ENCODE results near the gene GRSF1.

DNA sequence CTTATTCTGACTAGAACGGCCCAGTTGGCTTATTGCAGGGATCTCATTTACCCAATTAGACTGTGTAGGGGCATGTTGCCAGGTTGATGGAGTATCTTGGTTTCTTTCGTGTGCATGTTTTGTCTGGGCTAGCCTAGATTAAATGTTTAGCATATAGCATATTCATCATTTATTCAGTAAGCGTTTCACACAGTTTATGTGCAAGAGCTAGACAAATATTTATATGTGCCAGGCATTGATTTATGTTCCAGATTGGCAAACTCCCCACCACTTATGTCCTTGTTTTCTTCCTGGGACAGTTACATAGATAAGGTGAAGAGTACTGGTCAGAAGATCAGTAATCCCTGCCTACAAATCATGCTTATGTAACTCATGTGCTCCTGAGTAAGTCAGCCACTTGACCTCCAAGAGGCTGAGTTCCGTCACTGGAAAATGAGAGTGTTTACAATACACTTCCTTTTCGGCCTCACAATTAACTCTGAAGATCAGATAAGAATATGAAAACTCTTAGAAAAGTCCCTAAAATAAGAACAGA, 60.7 kb downstream of the GRSF1 start:
- TF ChIP-seq TCF7 (CRISPR knock-in tag; IDR thresholded peaks at IDR 0.05; ENCODE audit: low read depth) = no peak
- TF ChIP-seq SP1 (CRISPR knock-in tag; conservative IDR thresholded peaks at IDR 0.05) = no peak
- no peak for TF ChIP-seq ZNF232 (CRISPR knock-in tag; IDR thresholded peaks at IDR 0.05)
- no peak for TF ChIP-seq ZNF138 (CRISPR knock-in tag; conservative IDR thresholded peaks at IDR 0.05)
- TF ChIP-seq ETV6 (CRISPR knock-in tag; IDR thresholded peaks at IDR 0.05) = no peak
- no peak for TF ChIP-seq NFE2L1 (CRISPR knock-in tag; IDR thresholded peaks at IDR 0.05)
- TF ChIP-seq, protein P1, sequence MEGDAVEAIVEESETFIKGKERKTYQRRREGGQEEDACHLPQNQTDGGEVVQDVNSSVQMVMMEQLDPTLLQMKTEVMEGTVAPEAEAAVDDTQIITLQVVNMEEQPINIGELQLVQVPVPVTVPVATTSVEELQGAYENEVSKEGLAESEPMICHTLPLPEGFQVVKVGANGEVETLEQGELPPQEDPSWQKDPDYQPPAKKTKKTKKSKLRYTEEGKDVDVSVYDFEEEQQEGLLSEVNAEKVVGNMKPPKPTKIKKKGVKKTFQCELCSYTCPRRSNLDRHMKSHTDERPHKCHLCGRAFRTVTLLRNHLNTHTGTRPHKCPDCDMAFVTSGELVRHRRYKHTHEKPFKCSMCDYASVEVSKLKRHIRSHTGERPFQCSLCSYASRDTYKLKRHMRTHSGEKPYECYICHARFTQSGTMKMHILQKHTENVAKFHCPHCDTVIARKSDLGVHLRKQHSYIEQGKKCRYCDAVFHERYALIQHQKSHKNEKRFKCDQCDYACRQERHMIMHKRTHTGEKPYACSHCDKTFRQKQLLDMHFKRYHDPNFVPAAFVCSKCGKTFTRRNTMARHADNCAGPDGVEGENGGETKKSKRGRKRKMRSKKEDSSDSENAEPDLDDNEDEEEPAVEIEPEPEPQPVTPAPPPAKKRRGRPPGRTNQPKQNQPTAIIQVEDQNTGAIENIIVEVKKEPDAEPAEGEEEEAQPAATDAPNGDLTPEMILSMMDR (IDR thresholded peaks at IDR 0.05) = no peak
- TF ChIP-seq JUN (CRISPR knock-in tag; IDR thresholded peaks at IDR 0.05) = no peak
- TF ChIP-seq NR3C1 (CRISPR knock-in tag; conservative IDR thresholded peaks at IDR 0.05; ENCODE audit: low read depth) = no peak
- TF ChIP-seq, protein P2, sequence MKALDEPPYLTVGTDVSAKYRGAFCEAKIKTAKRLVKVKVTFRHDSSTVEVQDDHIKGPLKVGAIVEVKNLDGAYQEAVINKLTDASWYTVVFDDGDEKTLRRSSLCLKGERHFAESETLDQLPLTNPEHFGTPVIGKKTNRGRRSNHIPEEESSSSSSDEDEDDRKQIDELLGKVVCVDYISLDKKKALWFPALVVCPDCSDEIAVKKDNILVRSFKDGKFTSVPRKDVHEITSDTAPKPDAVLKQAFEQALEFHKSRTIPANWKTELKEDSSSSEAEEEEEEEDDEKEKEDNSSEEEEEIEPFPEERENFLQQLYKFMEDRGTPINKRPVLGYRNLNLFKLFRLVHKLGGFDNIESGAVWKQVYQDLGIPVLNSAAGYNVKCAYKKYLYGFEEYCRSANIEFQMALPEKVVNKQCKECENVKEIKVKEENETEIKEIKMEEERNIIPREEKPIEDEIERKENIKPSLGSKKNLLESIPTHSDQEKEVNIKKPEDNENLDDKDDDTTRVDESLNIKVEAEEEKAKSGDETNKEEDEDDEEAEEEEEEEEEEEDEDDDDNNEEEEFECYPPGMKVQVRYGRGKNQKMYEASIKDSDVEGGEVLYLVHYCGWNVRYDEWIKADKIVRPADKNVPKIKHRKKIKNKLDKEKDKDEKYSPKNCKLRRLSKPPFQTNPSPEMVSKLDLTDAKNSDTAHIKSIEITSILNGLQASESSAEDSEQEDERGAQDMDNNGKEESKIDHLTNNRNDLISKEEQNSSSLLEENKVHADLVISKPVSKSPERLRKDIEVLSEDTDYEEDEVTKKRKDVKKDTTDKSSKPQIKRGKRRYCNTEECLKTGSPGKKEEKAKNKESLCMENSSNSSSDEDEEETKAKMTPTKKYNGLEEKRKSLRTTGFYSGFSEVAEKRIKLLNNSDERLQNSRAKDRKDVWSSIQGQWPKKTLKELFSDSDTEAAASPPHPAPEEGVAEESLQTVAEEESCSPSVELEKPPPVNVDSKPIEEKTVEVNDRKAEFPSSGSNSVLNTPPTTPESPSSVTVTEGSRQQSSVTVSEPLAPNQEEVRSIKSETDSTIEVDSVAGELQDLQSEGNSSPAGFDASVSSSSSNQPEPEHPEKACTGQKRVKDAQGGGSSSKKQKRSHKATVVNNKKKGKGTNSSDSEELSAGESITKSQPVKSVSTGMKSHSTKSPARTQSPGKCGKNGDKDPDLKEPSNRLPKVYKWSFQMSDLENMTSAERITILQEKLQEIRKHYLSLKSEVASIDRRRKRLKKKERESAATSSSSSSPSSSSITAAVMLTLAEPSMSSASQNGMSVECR (CRISPR knock-in tag; IDR thresholded peaks at IDR 0.05; ENCODE audit: borderline replicate concordance) = no peak
- TF ChIP-seq, protein P3, sequence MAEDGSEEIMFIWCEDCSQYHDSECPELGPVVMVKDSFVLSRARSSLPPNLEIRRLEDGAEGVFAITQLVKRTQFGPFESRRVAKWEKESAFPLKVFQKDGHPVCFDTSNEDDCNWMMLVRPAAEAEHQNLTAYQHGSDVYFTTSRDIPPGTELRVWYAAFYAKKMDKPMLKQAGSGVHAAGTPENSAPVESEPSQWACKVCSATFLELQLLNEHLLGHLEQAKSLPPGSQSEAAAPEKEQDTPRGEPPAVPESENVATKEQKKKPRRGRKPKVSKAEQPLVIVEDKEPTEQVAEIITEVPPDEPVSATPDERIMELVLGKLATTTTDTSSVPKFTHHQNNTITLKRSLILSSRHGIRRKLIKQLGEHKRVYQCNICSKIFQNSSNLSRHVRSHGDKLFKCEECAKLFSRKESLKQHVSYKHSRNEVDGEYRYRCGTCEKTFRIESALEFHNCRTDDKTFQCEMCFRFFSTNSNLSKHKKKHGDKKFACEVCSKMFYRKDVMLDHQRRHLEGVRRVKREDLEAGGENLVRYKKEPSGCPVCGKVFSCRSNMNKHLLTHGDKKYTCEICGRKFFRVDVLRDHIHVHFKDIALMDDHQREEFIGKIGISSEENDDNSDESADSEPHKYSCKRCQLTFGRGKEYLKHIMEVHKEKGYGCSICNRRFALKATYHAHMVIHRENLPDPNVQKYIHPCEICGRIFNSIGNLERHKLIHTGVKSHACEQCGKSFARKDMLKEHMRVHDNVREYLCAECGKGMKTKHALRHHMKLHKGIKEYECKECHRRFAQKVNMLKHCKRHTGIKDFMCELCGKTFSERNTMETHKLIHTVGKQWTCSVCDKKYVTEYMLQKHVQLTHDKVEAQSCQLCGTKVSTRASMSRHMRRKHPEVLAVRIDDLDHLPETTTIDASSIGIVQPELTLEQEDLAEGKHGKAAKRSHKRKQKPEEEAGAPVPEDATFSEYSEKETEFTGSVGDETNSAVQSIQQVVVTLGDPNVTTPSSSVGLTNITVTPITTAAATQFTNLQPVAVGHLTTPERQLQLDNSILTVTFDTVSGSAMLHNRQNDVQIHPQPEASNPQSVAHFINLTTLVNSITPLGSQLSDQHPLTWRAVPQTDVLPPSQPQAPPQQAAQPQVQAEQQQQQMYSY (CRISPR knock-in tag; IDR thresholded peaks at IDR 0.05) = no peak
